ENCODE measurements around the gene GGT5.

GRCh38 chr22:24201681-24202614, 42.9 kb downstream of the GGT5 start:
- TF ChIP-seq ZBTB7A (IDR thresholded peaks at IDR 0.05; ENCODE audit: low read depth) (no peak), EP300 (IDR thresholded peaks at IDR 0.05; ENCODE audit: borderline replicate concordance) (no peak), MAX (IDR thresholded peaks at IDR 0.05) (no peak), TCF12 (IDR thresholded peaks at IDR 0.05; ENCODE audit: low read depth) (no peak), USF1 (IDR thresholded peaks at IDR 0.05) (no peak), RAD21 (IDR thresholded peaks at IDR 0.05; ENCODE audit: low read depth) (no peak), REST (IDR thresholded peaks at IDR 0.05; ENCODE audit: low read depth) (no peak), EGR1 (IDR thresholded peaks at IDR 0.05) (no peak)

All from Ishikawa (cell line).